Measurements from ENCODE around the gene PATJ.
"Not testable (repeated sequence)": the region's sequence is repeated elsewhere in the genome, so short reads cannot be mapped to it uniquely, and the experiment has no call there.

PATJ gene

DNA sequence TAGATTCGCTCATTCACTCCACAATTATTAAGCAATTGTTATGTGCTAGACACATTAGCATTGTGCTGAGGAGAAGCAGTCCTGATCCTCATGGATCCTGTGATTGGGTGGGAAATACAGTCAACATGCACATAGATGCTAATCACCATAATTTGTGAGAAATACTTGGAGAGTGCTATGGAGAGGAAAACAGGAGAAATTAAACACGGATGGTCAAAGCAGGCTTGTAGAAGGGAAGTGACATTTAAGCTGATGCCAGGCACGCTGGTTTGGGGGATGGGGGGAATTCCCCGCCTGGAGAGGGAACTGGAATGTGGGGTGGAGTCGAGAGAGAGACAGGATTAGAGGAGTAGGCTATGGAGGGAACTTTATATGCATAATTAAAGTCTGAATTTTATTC is 400.2 kb downstream of the PATJ start:
- TF ChIP-seq, protein P1, sequence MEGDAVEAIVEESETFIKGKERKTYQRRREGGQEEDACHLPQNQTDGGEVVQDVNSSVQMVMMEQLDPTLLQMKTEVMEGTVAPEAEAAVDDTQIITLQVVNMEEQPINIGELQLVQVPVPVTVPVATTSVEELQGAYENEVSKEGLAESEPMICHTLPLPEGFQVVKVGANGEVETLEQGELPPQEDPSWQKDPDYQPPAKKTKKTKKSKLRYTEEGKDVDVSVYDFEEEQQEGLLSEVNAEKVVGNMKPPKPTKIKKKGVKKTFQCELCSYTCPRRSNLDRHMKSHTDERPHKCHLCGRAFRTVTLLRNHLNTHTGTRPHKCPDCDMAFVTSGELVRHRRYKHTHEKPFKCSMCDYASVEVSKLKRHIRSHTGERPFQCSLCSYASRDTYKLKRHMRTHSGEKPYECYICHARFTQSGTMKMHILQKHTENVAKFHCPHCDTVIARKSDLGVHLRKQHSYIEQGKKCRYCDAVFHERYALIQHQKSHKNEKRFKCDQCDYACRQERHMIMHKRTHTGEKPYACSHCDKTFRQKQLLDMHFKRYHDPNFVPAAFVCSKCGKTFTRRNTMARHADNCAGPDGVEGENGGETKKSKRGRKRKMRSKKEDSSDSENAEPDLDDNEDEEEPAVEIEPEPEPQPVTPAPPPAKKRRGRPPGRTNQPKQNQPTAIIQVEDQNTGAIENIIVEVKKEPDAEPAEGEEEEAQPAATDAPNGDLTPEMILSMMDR (IDR thresholded peaks at IDR 0.05; ENCODE audit: extremely low read depth, missing control alignments): no peak
- no peak for DNase-seq (ENCODE audit: low spot score)

DNA sequence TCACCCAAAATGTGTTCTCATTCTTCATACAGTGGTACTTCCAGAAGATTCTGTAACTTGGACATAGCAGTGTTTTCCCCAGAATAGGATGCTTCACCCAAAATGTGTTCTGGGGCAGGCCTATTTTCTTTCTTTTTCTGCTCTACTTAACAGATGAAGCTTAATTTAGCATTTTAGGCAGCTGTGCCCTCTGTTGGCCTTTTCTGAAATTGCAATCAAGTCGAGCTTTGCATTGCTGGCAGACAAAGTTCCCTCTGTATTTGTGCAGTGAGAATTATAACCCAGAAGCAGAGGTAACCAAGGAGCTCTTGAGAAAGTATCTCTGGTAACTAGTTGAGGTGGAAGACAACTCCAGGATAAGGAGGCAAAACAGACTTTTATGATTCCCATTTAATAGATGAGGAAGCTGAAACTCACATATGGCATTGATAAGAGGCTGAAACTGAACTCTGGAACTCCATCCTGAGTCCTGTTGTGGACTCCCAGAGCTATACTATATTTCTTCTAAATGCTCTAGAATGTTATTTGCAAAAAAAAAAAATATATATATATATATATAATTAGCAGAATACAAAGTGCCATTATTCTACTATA is 402.1 kb downstream of the PATJ start:
- TF ChIP-seq, protein P1 (IDR thresholded peaks at IDR 0.05; ENCODE audit: extremely low read depth, missing control alignments): peak; percentile 60
- DNase-seq (ENCODE audit: low spot score): peak; percentile 42

DNA sequence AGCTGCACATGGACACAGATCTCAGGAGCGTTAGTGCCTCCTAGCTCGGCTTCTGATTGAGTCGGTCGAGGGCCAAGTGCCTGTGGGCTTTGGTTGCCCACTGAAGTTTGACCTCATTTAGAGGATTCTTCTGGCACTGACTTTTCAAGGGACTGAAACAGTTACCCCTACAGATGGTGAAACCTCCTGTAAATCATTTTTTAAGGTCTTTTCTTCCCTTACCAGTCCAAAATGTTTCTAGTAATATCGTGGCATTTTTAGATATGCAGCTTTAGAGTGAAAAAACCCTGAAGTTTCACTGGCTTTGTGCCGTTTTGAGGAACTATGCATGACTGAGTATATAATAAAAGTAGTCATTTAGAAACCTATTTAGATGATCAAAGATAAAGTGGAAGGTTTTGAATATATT is 417.7 kb downstream of the PATJ start:
- TF ChIP-seq, protein P1 (IDR thresholded peaks at IDR 0.05; ENCODE audit: extremely low read depth, missing control alignments): no peak
- DNase-seq (ENCODE audit: low spot score): peak; percentile 15

DNA sequence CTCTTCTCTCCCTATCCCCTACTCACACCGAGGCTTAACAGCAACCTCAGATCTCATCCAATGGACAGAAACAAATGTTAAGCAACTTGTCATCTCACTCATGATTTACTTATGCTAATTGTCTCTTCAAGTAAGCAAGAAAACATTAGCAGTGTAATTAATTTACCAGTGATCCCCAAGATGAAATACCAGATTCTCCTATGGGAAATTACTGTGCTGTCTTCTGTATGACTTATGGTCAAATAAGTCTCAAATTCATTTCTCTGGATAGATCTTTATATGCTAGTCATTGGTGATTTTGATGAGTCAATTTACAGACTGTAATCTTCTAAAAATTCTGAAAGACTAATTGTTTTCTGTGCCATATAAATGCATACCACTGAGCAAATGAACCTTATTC is 419.4 kb downstream of the PATJ start:
- TF ChIP-seq, protein P1 (IDR thresholded peaks at IDR 0.05; ENCODE audit: extremely low read depth, missing control alignments): no peak
- DNase-seq (ENCODE audit: low spot score): no peak

DNA sequence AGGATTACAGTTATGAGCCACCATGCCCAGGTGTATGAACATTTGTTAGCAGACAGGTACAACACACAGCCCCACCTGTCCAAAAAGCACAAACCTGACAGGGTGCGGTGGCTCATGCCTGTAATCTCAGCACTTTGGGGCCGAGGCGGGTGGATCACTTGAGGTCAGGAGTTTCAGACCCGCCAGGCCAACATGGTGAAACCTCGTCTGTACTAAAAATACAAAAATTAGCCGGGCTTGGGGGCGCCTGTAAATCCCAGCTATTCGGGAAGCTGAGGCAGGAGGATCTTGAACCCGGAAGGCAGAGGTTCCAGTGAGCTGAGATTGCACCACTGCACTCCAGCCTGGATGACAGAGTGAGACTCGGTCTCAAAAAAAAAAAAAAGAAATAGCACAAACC is 428.1 kb downstream of the PATJ start:
- not testable (repeated sequence) for DNase-seq (ENCODE audit: low spot score)

DNA sequence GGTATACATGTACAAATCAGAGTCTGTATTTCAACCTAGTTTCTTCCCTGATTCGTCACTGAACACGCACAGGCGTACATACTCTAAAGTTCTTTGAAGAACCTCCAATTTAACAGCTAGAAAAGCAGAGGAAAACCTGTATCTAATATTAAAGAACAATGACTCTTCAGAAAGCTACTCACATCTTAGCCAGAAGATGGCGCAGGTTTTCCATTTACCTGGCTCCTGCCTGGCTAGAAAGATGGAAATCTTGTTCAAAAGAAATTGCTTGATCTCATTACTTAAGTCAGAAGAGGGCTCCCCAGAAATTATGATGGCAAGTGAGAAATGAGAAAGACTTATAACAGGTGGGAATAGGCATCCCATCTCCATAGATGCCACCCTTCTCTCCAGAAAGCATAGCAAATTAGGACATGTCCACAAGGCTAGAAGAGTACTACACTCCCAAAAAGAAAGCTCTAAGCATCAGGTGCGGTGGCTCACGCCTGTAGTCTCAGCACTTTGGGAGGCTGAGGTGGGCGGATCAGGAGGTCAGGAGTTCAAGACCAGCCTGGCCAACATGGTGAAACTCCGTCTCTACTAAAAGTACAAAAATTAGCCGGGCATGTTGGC is 433.4 kb downstream of the PATJ start:
- TF ChIP-seq, protein P1 (IDR thresholded peaks at IDR 0.05; ENCODE audit: extremely low read depth, missing control alignments): peak; percentile 51
- DNase-seq (ENCODE audit: low spot score): peak; percentile 58

DNA sequence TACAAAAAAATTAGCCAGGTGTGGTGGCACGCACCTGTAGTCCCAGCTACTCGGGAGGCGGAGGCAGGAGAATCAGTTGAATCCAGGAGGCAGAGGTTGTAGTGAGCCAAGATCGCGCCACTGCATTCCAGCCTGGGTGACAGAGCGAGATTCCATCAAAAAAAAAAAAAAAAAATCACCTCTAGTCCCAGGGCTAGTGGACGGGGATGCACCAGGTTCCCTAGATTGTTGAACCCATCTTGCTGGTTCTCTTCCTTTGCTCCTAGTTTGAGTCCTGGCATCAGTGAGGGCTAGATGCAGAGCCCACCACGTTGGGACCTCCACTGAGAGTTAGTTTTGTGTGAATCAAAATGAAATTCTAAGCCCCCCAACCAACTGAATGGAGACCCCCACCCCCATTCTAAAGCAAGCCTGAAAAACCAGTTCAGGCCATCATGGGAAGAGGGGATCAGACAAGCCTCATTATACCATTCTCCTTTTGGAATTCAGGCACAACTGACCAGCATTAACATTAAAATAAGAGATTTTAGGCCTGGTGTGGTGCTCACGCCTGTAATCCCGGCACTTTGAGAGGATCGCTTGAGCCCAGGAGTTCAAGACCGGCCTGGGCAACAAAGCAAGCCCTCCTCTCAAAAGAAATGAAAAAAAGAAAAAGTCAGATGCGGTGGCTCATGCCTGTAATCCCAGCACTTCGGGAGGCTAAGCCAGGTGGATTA is 434.5 kb downstream of the PATJ start:
- DNase-seq (ENCODE audit: low spot score): no peak
- TF ChIP-seq, protein P1 (IDR thresholded peaks at IDR 0.05; ENCODE audit: extremely low read depth, missing control alignments): no peak

Measured in GM20000 (cell line).